HuH-7 (cell line): ENCODE data around the gene LILRA1.
"Not testable (repeated sequence)": the region's sequence is repeated elsewhere in the genome, so short reads cannot be mapped to it uniquely, and the experiment has no call there.

Source experiments
- DNase-seq: peaks from one replicate; pipeline ENCODE4 v3.0.0; 2011; ENCODE audit warnings: low spot score

Gene LILRA1

GRCh38 chr19:54593445-54593844 lies at the start of gene LILRA1:
LILRA1 (plus strand) TSS chr19:54593632; CDS start chr19:54594245, 613 bp downstream.
- DNase-seq = not testable (repeated sequence)

DNA sequence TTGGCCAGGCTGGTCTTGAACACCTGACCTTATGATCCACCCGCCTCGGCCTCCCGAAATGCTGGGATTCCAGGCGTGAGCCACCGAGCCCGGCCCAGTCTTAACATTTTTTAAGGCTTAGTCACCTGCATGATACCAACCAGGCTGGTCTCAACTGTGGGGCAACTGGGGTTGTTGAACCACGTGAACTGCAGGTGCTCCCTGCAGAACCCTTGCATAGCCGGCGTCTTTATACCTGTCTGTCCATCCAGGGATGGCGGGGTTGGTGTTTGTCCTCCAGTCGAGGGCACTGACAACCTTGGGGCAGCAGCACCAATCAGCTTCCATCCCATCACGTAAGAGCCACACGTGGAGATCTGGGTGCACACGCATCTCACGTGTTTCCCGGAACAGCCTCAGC lies 44.6 kb upstream of the LILRA1 start:
- DNase-seq = no peak

GRCh38 chr19:54549224-54549623 lies 44.2 kb upstream of the LILRA1 start:
- no peak for DNase-seq

DNA sequence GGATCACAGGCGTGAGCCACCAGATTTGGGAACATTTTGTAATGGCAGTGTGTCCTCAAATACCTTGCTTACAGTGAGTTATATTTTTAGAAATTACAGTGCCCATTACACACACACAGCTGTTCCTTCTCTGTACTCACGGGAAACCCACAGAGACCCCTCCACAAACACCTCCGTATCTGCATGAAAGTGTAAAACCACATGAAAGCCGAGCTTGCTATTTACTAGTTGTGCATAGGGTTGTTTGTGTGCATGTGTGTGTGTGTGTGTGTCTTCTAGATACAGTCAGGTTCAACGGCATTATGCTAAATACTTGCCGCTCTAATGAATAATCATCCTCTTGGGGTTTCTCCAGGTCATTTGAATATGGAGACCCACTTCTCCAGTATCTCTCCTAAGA lies 42.1 kb upstream of the LILRA1 start:
- no peak for DNase-seq

- DNase-seq = no peak
Measured at GRCh38 chr19:54551950-54552912, 41.2 kb upstream of the LILRA1 start.

DNA sequence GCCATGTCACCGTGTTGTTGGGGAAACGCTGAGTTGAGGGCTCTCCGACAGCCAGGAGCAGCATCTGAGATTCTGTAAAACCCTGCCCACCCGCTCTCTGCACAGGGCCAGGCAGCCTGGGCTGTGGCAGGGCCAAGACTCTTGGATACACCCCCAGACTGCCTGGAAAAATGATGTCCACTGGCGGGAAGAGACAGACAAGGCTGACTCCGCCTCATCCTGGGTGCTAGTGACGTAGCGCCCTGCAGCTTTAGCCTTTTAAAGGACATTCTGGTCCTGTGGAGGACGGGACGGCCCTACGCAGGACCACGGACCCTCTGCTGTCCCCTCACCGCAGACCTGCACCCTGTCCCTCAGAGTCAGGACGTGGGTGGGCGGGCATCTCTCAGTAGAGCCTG lies 40.5 kb upstream of the LILRA1 start:
- DNase-seq = no peak

DNA sequence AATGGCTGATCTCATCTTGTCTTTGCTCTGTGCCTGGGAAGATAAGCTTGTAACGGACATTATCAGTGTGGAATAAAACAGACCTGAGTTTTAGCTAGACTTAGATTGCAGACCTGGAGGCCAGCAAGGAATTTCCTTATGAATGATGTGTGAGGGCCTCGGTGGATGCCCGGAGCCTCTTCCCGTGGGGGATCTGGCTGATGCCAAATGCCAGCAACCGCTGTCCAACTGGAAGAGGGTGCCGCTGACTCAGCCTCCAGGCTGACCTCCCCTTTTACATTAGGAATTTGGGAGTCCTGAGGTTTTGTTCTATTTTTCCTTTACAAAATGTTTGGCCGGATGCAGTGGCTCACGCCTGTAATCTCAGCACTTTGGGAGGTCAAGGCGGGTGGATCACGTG lies 39.4 kb upstream of the LILRA1 start:
- DNase-seq = no peak

DNA sequence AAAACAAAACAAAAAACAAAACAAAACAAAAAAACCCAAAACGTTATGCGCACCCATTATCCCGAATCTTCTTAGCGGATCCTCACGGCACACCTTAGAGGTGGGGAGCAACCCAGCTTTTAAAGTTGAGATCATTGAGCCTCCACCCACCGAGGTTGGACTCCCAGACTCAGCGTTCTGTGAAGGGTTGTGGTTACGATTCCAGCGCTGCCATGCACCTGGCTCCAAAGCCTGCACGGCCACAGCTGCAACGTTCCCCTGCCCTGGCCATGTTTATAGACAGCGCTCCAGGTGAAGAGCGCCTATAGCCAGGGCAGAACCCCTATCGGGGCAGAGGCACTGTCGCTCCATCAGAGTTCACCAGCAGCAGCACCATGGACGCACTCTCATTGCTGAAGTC lies 38.5 kb upstream of the LILRA1 start:
- DNase-seq = no peak

GRCh38 chr19:54556194-54556593 lies 37.2 kb upstream of the LILRA1 start:
- DNase-seq = no peak

GRCh38 chr19:54558339-54558738 lies 35.1 kb upstream of the LILRA1 start:
- no peak for DNase-seq

- no peak for DNase-seq
Measured at GRCh38 chr19:54560881-54561385, 32.5 kb upstream of the LILRA1 start.

DNA sequence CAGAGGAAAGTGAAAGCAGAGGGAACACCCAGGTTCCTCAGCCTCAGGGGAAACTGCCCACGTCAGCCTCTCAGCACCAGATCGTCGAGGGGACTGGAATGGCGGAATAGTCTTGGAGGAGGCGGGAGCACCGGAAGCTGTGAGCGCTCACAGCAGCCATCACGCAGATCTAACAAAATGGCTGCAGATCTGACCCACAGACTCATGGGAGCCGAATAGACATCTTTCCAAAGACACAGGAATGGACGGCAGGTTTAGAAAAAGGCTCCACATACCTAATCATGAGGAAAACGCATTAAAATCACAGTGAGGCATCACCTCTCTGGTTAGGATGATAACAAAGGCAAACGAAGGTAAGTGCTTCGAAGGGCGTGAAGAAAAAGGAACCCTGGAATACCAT lies 31.6 kb upstream of the LILRA1 start:
- DNase-seq = no peak

DNA sequence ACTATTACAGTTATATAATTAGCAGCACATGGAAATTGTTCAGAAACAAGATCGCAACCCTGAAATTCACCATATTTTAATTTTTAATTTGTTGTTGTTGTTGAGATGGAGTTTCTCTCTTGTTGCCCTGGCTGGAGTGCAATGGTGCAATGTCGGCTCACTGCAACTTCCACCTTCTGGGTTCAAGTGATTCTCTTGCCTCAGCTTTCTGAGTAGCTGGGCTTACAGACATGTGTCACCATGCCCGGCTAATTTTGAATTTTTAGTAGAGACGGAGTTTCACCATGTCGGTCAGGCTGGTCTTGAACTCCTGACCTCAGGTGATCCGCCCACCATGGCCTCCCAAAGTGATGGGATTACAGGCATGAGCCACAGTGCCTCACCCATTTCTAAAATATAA lies 30.2 kb upstream of the LILRA1 start:
- not testable (repeated sequence) for DNase-seq

DNA sequence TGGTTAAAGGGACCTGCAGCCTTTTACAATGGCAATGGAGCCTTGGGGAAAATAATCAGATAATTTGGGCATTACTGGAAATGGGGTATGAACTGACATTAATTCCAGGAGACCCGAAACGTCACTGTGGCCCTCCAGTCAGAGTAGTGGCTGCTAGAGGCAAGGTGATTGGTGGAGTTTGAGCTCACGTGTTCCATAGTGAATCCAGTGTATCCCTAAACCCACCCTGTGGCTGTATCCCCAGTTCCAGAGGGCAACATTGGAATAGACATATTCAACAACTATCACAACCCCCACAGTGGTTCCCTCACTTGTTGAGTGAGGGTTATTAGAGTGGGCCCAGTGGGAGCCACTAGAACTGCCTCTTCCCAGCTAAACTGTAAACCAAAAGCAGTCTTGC lies 23.1 kb upstream of the LILRA1 start:
- DNase-seq = no peak

DNA sequence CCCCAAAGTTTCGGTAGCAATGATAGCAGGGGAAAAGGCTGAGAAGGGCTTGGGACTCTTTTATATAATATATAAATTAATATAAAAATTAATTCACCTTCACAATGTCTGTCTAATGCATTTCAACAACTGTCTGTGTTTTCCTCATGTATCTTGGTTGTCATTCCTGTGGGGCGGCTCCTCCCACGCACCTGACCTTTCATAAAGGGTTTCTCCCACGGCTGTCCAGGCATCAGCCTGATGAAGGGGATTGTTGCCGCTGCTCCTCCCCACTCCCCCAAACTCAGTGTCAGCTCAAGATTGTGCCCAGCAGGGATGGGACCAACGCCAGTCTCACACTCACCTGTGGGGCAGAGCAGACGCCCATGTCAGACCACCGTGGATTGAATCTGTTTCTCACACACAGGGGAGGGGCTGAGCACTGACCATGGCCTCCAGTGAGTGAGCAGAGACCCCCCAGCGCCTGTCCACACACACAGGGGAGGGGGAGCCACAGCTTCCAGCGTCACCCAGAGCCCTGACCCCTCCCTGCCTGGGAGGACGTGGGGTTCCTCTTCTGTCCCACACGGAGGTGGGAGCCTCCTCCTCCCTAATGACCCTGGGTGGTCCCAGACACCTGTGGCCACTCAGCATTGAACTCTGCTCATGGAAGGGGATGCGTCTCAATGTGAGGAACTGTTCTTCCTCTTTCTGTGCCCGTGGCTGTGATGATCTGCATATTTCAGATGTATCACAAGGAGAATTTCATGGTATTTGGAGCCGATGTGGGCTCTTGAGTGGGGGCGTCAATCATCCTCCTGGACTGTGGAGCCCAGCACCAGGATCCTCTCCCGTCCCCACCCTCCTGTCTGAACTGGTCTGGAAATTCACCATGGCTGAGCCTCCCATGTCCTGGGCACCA lies 21.5 kb upstream of the LILRA1 start:
- not testable (repeated sequence) for DNase-seq

GRCh38 chr19:54572696-54573311 lies 20.6 kb upstream of the LILRA1 start:
- DNase-seq = no peak

- DNase-seq = no peak
Measured at GRCh38 chr19:54573330-54573872, 20.0 kb upstream of the LILRA1 start, which contains the start of gene LILRA2. LILRA2 (plus strand) TSS chr19:54573790; CDS start chr19:54573879, 89 bp downstream.

GRCh38 chr19:54574051-54574450 lies 19.4 kb upstream of the LILRA1 start:
- no peak for DNase-seq

DNA sequence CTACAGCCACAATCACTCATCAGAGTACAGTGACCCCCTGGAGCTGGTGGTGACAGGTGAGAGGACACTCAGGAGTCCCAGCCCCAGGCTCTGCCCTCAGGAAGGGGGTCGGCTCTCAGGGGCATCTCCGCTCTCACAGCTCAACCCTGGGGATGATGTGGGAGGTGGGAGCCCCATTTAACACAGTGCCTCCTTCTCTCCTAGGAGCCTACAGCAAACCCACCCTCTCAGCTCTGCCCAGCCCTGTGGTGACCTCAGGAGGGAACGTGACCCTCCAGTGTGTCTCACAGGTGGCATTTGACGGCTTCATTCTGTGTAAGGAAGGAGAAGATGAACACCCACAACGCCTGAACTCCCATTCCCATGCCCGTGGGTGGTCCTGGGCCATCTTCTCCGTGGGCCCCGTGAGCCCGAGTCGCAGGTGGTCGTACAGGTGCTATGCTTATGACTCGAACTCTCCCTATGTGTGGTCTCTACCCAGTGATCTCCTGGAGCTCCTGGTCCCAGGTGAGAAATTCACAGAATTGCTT lies 18.8 kb upstream of the LILRA1 start:
- DNase-seq = no peak

- not testable (repeated sequence) for DNase-seq
Measured at GRCh38 chr19:54575205-54575604, 18.2 kb upstream of the LILRA1 start.

GRCh38 chr19:54576411-54576976 lies 16.9 kb upstream of the LILRA1 start:
- no peak for DNase-seq
